ENCODE data around the gene MMP11. TPM values are rescaled to one million over a fixed set of nuclear protein-coding genes. Genes with fewer than 3 reads are reported as not detected.

MMP11 gene
- total RNA-seq, 1 donor from 2014 or later, result 0.70 TPM

DNA sequence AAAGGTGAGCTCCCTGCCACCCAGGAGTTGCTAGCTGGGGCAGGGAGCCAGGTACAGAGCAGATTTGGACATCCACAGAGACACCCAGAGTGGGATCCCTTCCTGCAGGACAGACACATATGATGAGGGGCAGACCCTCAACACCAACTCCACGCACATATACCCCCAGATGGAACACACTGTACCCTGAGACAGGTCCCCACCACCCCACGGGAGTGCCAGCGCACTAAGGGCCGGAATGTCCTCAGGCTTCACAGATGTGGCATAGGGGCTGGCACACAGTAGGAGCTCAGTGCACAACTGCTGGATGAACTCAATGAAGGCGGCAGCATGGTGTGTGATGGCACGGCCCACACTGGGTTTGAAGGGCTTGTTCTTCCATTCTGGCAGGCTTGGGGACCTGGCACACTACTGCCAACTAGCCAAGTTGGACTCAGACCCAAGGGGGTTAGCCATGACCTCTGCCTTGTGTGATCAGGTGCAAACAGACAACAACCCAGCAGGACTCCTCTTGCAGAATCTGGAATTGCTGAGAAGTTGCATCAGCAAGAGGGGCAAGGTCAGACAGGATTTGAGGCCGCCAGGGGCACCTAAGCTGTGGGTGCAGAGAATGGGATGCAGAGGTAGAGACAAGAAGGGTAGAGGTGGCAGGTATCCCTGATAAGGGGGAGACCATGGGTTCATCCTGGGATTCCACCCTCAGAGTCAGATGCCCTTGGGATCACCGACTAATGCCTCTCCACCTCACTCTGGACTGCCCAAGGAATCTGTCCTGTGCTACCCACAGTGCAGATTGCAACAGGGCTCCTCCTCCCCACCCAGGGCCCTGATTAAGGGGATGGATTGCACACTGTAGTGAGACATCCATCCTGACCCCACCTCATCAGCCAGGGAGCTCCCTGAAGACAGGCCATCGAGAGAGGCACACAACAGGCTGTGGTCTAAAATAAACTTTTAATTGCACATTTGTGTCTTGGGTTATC is 7.5 kb upstream of the MMP11 start:
- Mint-ChIP-seq H3K27ac (peak overlapping the region; percentile 40), H3K4me3 (peak overlapping the region; percentile 21), H3K36me3 (ENCODE audit: low read depth) (peaks cover 5% of the 10 kb centered on the region), H3K27me3 (no peaks in the 10 kb centered on the region), H3K9me3 (no peaks in the 10 kb centered on the region), H3K4me1 (peaks cover 36% of the 10 kb centered on the region)
- intact Hi-C loops (cut with micrococcal nuclease), result no loop called here
- no peak for DNase-seq

DNA sequence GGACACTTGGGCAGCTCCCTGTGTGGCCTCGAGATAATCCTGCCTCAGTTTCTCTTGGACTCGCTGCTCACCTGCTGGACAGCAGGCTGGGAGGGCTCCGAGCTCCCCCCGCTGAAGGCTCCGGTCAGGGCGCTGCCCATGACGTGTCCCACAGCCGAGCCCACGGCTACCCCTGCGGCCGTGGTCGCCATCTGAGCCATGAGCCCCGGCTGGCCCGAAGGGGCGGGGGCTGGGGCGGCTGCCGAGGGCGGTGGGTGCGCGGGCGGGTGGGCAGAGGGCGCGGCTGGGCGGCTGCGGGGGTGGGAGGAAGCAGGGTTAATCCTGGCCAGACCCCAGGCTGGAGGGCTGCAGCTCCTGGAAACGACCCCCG is 5.4 kb upstream of the MMP11 start:
- Mint-ChIP-seq H3K9me3 (no peaks in the 10 kb centered on the region), H3K27me3 (peaks cover 2% of the 10 kb centered on the region), H3K4me1 (peaks cover 38% of the 10 kb centered on the region), H3K4me3 (peak overlapping the region; percentile 87), H3K27ac (peak overlapping the region; percentile 79), H3K36me3 (ENCODE audit: low read depth) (peaks cover 5% of the 10 kb centered on the region)
- intact Hi-C loops (cut with micrococcal nuclease), result loop anchor here (1.0 to 2.0 kb wide), 3 partner anchors 20 to 127 kb away; partner anchors contain the start of genes DERL3 and MIF
- DNase-seq, result no peak

- peaks cover 2% of the 10 kb centered on the region for H3K27me3 Mint-ChIP-seq
- peaks cover 5% of the 10 kb centered on the region for H3K36me3 Mint-ChIP-seq (ENCODE audit: low read depth)
- peaks cover 34% of the 10 kb centered on the region for H3K4me1 Mint-ChIP-seq
- peak within 1 kb of the TSS; percentile 79 for H3K27ac Mint-ChIP-seq
- intact Hi-C loops (cut with micrococcal nuclease), result loop anchor here (1.0 to 2.0 kb wide), 3 partner anchors 19 to 126 kb away; partner anchors contain the start of genes DERL3 and MIF
- peak; percentile 95 for DNase-seq
- H3K9me3 Mint-ChIP-seq, result no peaks in the 10 kb centered on the region
- H3K4me3 Mint-ChIP-seq, result peak within 1 kb of the TSS; percentile 87
Observed at GRCh38 chr22:23767673-23768548, 4.7 kb upstream of the MMP11 start, which contains the start of gene CHCHD10. Gene CHCHD10 (minus strand): TSS chr22:23767972. CDS start chr22:23767874, 98 bp downstream.

DNA sequence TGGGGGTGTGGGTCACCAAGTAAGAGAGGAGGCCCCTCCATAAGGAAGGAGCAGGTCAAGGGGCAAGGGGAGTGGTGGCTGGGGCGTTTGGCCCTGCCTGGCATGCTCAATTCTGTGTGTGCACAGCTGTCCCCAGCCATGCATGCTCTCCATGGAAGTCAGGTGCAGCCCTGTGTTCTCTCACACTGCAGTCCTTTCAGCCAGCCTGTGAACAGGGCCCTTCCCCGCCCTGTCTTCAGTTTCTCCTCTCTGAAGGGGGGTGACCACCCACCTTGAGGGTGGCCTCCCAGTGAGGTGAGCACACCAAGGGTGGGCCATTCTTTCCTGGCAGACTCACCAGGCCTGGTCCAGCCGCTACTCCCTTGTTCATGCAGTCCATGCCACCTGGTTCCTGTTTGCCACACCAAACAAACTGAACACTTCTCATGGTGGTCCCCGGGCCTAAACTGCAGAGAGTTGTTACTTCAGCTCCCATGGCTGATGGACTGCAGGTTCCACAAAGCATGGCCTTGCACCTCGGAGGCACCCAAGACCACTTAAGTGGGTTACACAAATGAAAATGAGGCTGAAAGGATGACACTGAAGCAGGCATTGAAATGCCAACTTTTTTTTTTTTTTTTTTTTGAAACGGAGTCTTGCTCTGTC is 3.2 kb upstream of the MMP11 start:
- H3K36me3 Mint-ChIP-seq (ENCODE audit: low read depth), result peaks cover 5% of the 10 kb centered on the region
- intact Hi-C loops (cut with micrococcal nuclease), result no loop called here
- H3K27me3 Mint-ChIP-seq, result peaks cover 12% of the 10 kb centered on the region
- no peak for DNase-seq
- H3K4me1 Mint-ChIP-seq, result peaks cover 28% of the 10 kb centered on the region
- no peak overlapping the region for H3K27ac Mint-ChIP-seq
- peak overlapping the region; percentile 87 for H3K4me3 Mint-ChIP-seq
- no peaks in the 10 kb centered on the region for H3K9me3 Mint-ChIP-seq

- peaks cover 12% of the 10 kb centered on the region for H3K4me1 Mint-ChIP-seq
- H3K9me3 Mint-ChIP-seq, result no peaks in the 10 kb centered on the region
- no peaks in the 10 kb centered on the region for H3K36me3 Mint-ChIP-seq (ENCODE audit: low read depth)
- DNase-seq, result no peak
- intact Hi-C loops (cut with micrococcal nuclease), result loop anchor here (1.0 kb wide), 1 partner anchor 14 kb away; the partner anchor contains the start of gene SMARCB1
- H3K27ac Mint-ChIP-seq, result no peak overlapping the region
- H3K27me3 Mint-ChIP-seq, result peaks cover 17% of the 10 kb centered on the region
- H3K4me3 Mint-ChIP-seq, result peak overlapping the region; percentile 63
Observed at GRCh38 chr22:23772315-23772648, 367 bp upstream of the MMP11 start.

DNA sequence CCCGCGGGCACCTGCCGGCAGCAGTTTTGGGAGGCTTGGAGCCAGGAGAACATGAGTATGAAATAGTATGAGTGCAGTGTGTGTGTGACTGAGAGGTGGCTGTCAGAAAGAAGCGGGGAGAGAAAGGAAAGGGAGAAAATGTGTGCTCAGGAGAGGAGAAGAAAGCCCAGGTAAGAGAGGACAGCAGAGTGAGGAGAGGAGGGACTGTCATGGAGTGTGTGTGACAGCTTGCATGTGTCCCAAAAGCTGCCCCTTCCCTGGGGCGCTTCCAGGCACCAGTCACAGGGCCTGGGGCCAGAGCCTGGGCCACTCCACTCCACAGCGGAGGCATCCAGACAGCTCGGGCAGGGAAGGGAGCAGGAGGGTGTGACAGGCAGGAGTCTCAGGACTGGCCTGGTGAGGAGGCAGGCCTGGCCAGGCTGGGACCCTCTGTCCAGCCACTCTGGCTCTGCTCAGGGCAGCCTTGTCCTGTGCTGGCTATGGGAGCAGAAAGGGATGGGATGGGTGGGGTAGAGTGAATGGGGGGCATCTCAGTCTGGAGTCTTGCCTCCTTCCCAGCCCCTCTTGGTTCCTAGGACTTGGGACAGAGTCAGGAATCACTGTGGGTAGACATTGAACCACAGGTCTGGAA is 949 bp downstream of the MMP11 start:
- Mint-ChIP-seq H3K27ac (peak overlapping the region; percentile 4), H3K4me1 (peaks cover 10% of the 10 kb centered on the region), H3K4me3 (peak overlapping the region; percentile 16), H3K27me3 (peaks cover 17% of the 10 kb centered on the region), H3K36me3 (ENCODE audit: low read depth) (no peaks in the 10 kb centered on the region), H3K9me3 (no peaks in the 10 kb centered on the region)
- intact Hi-C loops (cut with micrococcal nuclease), result no loop called here
- no peak for DNase-seq

DNA sequence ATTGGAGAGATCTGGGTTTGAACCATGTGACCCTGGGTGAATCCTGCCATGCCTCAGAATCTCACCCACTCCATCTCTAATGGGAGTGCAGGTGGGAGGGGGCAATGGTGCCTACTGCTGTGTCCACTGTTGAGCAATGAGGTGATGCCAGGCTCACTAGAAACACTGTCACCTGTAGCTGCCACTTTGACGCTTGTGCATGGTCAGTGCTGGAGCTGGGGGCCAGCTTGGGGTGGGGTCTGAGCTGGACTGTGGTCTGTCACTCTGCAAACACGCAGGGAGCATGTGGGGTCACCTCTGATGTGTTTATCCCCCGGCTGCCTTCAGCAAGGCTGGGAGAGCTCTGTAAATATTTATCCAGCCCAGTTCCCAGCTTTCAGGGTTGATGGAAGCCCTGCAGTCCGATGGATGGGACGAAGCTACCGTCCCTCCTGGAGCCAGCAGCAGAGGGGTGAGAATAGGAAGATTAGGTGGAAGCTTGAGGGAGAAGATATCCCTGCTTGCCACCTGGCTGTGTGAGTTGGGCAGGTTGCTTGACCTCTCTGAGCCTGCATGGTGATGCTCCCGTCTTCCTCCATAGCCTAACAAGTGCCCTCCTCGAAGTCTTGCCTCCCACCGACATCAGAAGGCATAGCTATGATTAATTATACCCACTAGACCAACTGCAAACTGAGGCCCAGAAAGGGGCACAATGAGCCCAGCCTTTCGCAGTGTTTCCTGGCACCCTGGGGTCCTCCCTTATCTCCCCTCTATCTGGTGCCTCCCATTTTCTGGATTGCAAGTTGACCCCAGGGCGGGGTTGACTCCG is 1.7 kb downstream of the MMP11 start:
- Mint-ChIP-seq H3K4me3 (no peak overlapping the region), H3K27ac (no peak overlapping the region), H3K4me1 (peaks cover 10% of the 10 kb centered on the region), H3K27me3 (peaks cover 17% of the 10 kb centered on the region), H3K36me3 (ENCODE audit: low read depth) (no peaks in the 10 kb centered on the region), H3K9me3 (no peaks in the 10 kb centered on the region)
- no peak for DNase-seq
- intact Hi-C loops (cut with micrococcal nuclease), result no loop called here

GRCh38 chr22:23774922-23775436 is 2.3 kb downstream of the MMP11 start:
- no peak overlapping the region for H3K27ac Mint-ChIP-seq
- no peaks in the 10 kb centered on the region for H3K36me3 Mint-ChIP-seq (ENCODE audit: low read depth)
- no peak for DNase-seq
- no peaks in the 10 kb centered on the region for H3K9me3 Mint-ChIP-seq
- peaks cover 10% of the 10 kb centered on the region for H3K4me1 Mint-ChIP-seq
- peaks cover 17% of the 10 kb centered on the region for H3K27me3 Mint-ChIP-seq
- no peak overlapping the region for H3K4me3 Mint-ChIP-seq
- intact Hi-C loops (cut with micrococcal nuclease), result no loop called here

DNA sequence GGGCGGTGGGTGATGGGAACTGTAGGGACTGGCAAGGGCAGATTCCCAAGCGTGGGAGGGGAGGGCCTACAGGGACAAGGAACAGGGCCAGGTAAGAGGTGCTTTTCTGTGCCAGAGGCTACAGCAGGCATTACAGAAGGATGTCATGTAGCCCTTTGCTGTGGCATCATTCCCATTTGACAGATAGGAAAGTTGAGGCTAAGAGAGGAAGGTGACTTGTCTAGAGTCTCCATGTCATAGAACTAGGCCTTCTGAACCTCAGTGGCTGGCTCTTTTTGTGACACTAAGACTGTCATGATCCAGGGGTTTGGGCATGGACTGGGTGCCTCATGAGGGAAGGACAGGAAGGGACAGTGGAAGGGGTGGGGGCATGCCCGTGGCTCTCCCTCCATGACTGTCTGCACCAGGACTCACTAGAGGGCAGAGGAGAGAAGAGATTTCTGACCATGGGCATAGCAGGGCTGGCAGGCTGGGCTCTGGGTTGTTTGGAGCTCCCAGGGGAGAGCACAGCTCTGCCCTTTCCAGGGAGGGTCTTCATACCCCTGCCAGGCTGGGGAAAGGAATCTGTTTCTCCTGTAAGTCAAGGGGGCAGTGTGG is 3.2 kb downstream of the MMP11 start:
- intact Hi-C loops (cut with micrococcal nuclease), result no loop called here
- Mint-ChIP-seq H3K27ac (no peak overlapping the region), H3K4me3 (no peak overlapping the region), H3K4me1 (peaks cover 8% of the 10 kb centered on the region), H3K9me3 (no peaks in the 10 kb centered on the region), H3K27me3 (peaks cover 17% of the 10 kb centered on the region), H3K36me3 (ENCODE audit: low read depth) (no peaks in the 10 kb centered on the region)
- no peak for DNase-seq

DNA sequence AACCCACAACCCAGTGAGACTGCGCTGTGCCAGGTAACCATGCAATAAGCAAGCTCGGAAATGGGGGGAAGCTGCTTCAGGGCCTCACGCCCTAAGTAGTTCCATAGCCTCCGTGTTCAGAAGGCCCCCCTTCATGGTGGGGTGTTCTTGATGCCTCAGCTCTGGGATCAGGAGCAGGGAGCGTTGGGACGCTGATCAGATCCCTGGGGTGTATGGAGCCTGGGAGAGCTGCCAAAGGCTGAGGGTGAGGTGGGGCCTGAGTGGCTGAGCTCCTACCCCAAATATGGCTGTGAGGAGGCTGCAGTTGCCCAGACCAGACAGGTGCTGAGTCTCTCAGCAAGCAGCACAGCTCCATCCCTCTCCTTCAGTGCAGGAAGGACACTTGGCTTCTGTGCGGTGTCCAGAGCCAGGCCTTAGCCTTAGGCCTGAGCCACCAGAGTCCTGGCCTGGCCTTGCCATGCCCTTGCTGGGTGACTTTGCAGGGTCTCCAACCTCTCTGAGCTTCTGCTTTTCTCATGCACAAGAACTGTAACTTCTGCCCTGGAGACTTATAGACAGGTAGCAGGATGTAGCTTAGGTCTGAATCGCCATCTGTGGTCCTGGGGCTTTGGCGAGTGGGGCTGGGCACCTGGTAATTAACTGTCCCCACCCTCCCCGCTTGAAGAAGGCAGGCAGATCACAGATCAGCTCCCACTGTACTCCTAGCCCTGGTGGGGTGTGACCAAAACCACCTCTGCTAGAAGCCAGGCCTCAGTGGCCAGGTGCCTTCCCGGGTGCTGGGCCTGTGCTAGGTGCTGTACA is 5.3 kb downstream of the MMP11 start:
- Mint-ChIP-seq H3K4me1 (peaks cover 5% of the 10 kb centered on the region), H3K4me3 (no peak overlapping the region), H3K36me3 (ENCODE audit: low read depth) (no peaks in the 10 kb centered on the region), H3K27ac (no peak overlapping the region), H3K27me3 (peaks cover 15% of the 10 kb centered on the region), H3K9me3 (no peaks in the 10 kb centered on the region)
- DNase-seq, result no peak
- intact Hi-C loops (cut with micrococcal nuclease), result no loop called here

DNA sequence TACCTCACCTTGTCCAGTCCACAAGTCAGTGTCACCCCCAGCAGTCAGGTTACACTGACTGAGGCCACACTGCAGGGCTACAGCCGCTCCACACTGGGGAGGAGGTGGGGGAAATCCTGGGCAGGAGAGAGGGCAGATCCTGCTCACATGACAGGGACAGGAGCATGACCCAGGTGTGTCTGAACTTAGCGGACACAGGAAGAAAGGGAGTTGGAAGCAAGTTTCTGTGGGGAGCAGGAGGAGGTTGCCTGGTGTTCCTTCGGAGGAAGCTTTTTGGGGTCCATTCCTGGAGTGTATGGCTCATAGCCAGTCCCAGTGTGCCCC is 5.9 kb downstream of the MMP11 start:
- Mint-ChIP-seq H3K36me3 (ENCODE audit: low read depth) (no peaks in the 10 kb centered on the region), H3K9me3 (no peaks in the 10 kb centered on the region), H3K4me3 (no peak overlapping the region), H3K27ac (no peak overlapping the region), H3K27me3 (peaks cover 9% of the 10 kb centered on the region), H3K4me1 (no peaks in the 10 kb centered on the region)
- intact Hi-C loops (cut with micrococcal nuclease), result no loop called here
- no peak for DNase-seq

- DNase-seq, result no peak
Observed at GRCh38 chr22:23779083-23779482, 6.4 kb downstream of the MMP11 start.

More at GRCh38 chr22:23779083-23779482, 6.4 kb downstream of the MMP11 start:
- H3K36me3 Mint-ChIP-seq (ENCODE audit: low read depth), result no peaks in the 10 kb centered on the region
- H3K4me1 Mint-ChIP-seq, result peaks cover under 1% of the 10 kb centered on the region
- H3K27me3 Mint-ChIP-seq, result peaks cover 7% of the 10 kb centered on the region
- no peaks in the 10 kb centered on the region for H3K9me3 Mint-ChIP-seq
- no peak overlapping the region for H3K4me3 Mint-ChIP-seq
- H3K27ac Mint-ChIP-seq, result no peak overlapping the region
- intact Hi-C loops (cut with micrococcal nuclease), result no loop called here

Measured in activated CD4-positive, alpha-beta T cell treated with anti-CD3 and anti-CD28 coated beads, Interleukin-2, amount 10 ng/mL, durations not matched to agents 24 days and 14 days (primary cell).